Measurements from ENCODE around the gene EXOC6B. TPM values are rescaled to one million over a fixed set of nuclear protein-coding genes. Genes with fewer than 3 reads are reported as not detected.

The EXOC6B gene
- total and polyA plus RNA-seq, 9 of the 15 experiments (the other 6 are each of a cell fraction or from before 2014, with no cell fraction given), result 0.28 to 4.2 (median 2.0) TPM

DNA sequence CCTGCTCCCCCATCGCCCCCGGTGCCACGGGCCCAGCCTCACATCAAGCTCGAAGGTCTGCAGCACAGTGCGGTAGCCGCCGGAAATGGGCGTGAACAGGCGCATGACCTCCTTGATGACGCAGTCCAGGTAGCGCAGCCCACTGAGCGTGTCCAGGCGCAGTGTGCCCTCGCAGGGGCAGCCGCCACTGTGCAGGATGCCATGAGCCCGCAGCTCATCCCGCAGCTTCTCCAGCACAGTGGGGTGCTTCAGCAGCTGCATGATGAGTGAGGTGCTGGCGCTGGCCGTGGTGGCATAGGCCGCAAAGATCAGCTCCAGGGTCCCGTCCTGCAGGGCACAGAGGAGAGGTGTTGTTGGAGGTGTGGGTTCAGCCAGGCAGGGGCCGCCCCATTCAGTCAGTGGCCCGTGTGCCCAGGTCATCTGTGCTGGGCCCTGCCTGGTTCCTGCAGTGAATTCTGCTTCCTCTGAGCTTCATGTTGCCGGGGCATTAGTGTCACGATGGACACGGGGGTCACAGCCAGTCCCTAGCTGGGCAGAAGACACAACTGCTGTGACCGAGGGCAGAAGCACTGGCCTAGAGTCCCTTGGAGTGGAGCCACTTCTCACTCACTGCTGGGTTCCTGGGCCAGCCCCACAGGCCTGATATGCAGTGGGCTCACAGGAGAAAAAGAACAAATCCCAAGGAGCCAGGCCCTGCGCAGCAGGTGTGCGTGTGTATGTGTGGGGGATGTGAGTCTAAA, 692.7 kb downstream of the EXOC6B start:
- in situ Hi-C loops (cut with MboI), result no loop called here
- H4K20me1 ChIP-seq (replicated peaks; ENCODE audit: control insufficient read depth, insufficient read depth, low read length), result peaks cover 4% of the 10 kb centered on the region; the same call in 1 of the 2 replicates
- ChIA-PET CTCF (ENCODE audit: low intra/inter-chr PET ratio) (no interaction called here), POLR2A (interaction anchor here (0.5 to 0.7 kb wide), 2 partner anchors 12 to 60 kb away, joined by 3 read pairs; no protein-coding TSS in a partner anchor)
- no peaks in the 10 kb centered on the region for H3K9me3 ChIP-seq (replicated peaks; ENCODE audit: control insufficient read depth, insufficient read depth, low read depth, low read length)
- H3K4me1 ChIP-seq (replicated peaks in 1 of 2; ENCODE audit: control insufficient read depth in 2 of 2, insufficient read depth in 2 of 2, low read length in 2 of 2), result peaks cover 0 to 12% of the 10 kb centered on the region in 2 experiments; a peak in 2 of 5 replicates
- intact Hi-C loops (cut with micrococcal nuclease), result no loop called here
- no peaks in the 10 kb centered on the region for H3K36me3 ChIP-seq (ENCODE audit: control insufficient read depth, insufficient read depth, low read length)
- H3K27ac ChIP-seq (ENCODE audit: extremely low read depth, low read depth, low read length), result no peak overlapping the region
- H3K79me2 ChIP-seq (ENCODE audit: control insufficient read depth, insufficient read depth, low read length), result no peaks in the 10 kb centered on the region
- H3K9ac ChIP-seq (ENCODE audit: insufficient read depth in 1 of 2, low read depth in 2 of 2, low read length in 2 of 2), result no peak overlapping the region
- FAIRE-seq, result no peak
- BruUV-seq (replicated peaks), result no TSS peak
- peaks cover 5% of the 10 kb centered on the region for H3K9me1 ChIP-seq (ENCODE audit: control insufficient read depth, insufficient read depth, low read length)
- no peak overlapping the region for H3K4me2 ChIP-seq (ENCODE audit: insufficient read depth, low read length)
- H3K4me3 ChIP-seq, result no peak overlapping the region
- peaks cover 5 to 45% of the 10 kb centered on the region in 2 experiments; a peak in 3 of 5 replicates for H3K27me3 ChIP-seq (ENCODE audit: control insufficient read depth in 2 of 2, insufficient read depth in 2 of 2, low read length in 2 of 2)
- WGBS (ENCODE audit: insufficient coverage, low coverage, missing lambda C conversion rate), result 8% methylated on average over 25 of the region's 29 CpGs
- no peak overlapping the region for H2AFZ ChIP-seq (ENCODE audit: low read depth, low read length)
- DNase-seq (ENCODE audit: extremely low read depth in 1 of 4, low spot score in 3 of 4), result no peak
- no peak for ATAC-seq
- TF ChIP-seq ZNF766 (CRISPR knock-in tag; conservative IDR thresholded peaks at IDR 0.05) (no peak), ZNF316 (IDR thresholded peaks at IDR 0.05) (no peak), PTBP1 (IDR thresholded peaks at IDR 0.05; ENCODE audit: low read depth, low read length) (no peak), ZNF12 (CRISPR knock-in tag; IDR thresholded peaks at IDR 0.05) (no peak), SMARCB1 (IDR thresholded peaks at IDR 0.05; ENCODE audit: insufficient read length, low read depth) (no peak), ZNF217 (CRISPR knock-in tag; IDR thresholded peaks at IDR 0.05) (no peak)
- TF ChIP-seq, protein P1, sequence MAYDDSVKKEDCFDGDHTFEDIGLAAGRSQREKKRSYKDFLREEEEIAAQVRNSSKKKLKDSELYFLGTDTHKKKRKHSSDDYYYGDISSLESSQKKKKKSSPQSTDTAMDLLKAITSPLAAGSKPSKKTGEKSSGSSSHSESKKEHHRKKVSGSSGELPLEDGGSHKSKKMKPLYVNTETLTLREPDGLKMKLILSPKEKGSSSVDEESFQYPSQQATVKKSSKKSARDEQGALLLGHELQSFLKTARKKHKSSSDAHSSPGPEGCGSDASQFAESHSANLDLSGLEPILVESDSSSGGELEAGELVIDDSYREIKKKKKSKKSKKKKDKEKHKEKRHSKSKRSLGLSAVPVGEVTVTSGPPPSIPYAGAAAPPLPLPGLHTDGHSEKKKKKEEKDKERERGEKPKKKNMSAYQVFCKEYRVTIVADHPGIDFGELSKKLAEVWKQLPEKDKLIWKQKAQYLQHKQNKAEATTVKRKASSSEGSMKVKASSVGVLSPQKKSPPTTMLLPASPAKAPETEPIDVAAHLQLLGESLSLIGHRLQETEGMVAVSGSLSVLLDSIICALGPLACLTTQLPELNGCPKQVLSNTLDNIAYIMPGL (CRISPR knock-in tag; IDR thresholded peaks at IDR 0.05), result no peak
- TF ChIP-seq, protein P2, sequence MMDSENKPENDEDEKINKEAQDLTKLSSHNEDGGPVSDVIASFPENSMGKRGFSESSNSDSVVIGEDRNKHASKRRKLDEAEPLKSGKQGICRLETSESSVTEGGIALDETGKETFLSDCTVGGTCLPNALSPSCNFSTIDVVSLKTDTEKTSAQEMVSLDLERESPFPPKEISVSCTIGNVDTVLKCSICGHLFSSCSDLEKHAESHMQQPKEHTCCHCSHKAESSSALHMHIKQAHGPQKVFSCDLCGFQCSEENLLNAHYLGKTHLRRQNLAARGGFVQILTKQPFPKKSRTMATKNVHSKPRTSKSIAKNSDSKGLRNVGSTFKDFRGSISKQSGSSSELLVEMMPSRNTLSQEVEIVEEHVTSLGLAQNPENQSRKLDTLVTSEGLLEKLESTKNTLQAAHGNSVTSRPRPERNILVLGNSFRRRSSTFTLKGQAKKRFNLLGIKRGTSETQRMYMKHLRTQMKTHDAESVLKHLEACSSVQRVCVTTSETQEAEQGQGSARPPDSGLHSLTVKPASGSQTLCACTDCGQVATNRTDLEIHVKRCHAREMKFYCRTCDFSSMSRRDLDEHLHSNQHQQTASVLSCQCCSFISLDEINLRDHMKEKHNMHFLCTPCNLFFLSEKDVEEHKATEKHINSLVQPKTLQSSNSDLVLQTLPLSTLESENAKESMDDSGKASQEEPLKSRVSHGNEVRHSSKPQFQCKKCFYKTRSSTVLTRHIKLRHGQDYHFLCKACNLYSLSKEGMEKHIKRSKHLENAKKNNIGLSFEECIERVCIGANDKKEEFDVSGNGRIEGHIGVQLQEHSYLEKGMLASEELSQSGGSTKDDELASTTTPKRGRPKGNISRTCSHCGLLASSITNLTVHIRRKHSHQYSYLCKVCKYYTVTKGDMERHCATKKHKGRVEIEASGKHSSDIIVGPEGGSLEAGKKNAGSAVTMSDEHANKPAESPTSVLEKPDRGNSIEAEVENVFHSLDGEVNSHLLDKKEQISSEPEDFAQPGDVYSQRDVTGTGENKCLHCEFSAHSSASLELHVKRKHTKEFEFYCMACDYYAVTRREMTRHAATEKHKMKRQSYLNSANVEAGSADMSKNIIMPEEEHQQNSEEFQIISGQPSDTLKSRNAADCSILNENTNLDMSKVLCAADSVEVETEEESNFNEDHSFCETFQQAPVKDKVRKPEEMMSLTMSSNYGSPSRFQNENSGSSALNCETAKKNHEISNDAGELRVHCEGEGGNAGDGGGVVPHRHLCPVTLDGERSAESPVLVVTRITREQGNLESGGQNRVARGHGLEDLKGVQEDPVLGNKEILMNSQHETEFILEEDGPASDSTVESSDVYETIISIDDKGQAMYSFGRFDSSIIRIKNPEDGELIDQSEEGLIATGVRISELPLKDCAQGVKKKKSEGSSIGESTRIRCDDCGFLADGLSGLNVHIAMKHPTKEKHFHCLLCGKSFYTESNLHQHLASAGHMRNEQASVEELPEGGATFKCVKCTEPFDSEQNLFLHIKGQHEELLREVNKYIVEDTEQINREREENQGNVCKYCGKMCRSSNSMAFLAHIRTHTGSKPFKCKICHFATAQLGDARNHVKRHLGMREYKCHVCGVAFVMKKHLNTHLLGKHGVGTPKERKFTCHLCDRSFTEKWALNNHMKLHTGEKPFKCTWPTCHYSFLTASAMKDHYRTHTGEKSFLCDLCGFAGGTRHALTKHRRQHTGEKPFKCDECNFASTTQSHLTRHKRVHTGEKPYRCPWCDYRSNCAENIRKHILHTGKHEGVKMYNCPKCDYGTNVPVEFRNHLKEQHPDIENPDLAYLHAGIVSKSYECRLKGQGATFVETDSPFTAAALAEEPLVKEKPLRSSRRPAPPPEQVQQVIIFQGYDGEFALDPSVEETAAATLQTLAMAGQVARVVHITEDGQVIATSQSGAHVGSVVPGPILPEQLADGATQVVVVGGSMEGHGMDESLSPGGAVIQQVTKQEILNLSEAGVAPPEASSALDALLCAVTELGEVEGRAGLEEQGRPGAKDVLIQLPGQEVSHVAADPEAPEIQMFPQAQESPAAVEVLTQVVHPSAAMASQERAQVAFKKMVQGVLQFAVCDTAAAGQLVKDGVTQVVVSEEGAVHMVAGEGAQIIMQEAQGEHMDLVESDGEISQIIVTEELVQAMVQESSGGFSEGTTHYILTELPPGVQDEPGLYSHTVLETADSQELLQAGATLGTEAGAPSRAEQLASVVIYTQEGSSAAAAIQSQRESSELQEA (IDR thresholded peaks at IDR 0.05; ENCODE audit: low read depth), result no peak
- TF ChIP-seq, protein P3, sequence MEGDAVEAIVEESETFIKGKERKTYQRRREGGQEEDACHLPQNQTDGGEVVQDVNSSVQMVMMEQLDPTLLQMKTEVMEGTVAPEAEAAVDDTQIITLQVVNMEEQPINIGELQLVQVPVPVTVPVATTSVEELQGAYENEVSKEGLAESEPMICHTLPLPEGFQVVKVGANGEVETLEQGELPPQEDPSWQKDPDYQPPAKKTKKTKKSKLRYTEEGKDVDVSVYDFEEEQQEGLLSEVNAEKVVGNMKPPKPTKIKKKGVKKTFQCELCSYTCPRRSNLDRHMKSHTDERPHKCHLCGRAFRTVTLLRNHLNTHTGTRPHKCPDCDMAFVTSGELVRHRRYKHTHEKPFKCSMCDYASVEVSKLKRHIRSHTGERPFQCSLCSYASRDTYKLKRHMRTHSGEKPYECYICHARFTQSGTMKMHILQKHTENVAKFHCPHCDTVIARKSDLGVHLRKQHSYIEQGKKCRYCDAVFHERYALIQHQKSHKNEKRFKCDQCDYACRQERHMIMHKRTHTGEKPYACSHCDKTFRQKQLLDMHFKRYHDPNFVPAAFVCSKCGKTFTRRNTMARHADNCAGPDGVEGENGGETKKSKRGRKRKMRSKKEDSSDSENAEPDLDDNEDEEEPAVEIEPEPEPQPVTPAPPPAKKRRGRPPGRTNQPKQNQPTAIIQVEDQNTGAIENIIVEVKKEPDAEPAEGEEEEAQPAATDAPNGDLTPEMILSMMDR (IDR thresholded peaks at IDR 0.05 in 2 of 3, conservative IDR thresholded peaks at IDR 0.05 in 1 of 3; ENCODE audit: insufficient read depth in 2 of 3, low read depth in 1 of 3, low read length in 3 of 3), result no peak

Data from K562 (cell line).